Activated T-cell treated with anti-CD3 and anti-CD28 coated beads, Interleukin-2, amount 50 U/mL, for 1 hour (primary cell): Measurements from ENCODE around the gene CDKN2AIP.

Source experiments
- DNase-seq: peaks from one replicate; pipeline ENCODE4 v3.0.0-alpha.2; 2020

The CDKN2AIP gene, protein sequence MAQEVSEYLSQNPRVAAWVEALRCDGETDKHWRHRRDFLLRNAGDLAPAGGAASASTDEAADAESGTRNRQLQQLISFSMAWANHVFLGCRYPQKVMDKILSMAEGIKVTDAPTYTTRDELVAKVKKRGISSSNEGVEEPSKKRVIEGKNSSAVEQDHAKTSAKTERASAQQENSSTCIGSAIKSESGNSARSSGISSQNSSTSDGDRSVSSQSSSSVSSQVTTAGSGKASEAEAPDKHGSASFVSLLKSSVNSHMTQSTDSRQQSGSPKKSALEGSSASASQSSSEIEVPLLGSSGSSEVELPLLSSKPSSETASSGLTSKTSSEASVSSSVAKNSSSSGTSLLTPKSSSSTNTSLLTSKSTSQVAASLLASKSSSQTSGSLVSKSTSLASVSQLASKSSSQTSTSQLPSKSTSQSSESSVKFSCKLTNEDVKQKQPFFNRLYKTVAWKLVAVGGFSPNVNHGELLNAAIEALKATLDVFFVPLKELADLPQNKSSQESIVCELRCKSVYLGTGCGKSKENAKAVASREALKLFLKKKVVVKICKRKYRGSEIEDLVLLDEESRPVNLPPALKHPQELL

DNA sequence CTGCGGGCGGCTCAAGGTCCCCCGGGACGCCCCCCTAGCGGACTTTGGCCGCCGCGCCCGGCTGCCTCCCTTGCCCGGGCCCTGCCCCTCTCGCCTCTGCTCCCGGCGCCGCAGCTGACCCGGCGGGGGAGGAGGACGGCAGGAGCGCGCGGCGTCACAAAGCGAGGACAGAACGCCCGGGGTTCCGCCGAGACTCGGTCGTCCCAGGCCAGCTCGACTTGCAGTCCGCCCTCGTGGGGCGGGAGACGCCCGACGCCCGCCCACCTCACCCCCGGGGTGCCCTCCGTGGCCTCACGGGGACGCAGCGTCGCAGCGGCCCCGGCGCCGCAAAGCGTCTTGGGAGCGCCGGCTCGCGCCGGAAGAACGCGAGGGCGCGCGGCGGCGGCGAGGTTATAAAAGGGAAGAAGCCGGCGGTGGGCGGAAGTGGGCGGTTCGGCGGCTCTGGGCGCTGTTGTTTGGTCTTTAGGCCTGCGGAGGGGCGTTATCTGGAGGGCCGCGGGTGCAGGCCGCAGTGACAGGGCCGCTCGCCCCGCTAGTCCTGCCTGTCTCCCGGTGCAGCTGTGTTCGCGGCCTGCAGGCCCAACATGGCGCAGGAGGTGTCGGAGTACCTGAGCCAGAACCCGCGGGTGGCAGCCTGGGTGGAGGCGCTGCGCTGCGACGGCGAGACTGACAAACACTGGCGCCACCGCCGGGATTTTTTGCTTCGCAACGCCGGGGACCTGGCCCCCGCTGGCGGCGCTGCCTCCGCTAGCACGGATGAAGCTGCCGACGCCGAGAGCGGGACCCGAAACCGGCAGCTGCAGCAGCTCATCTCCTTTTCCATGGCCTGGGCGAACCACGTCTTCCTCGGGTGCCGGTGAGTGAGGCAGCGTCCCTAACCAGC is at the start of gene CDKN2AIP:
TSS of gene CDKN2AIP (plus strand) at position 423 of the 883 bp plus-strand sequence. CDS start at position 585, 162 bp downstream.
- peak; percentile 95 for DNase-seq

DNA sequence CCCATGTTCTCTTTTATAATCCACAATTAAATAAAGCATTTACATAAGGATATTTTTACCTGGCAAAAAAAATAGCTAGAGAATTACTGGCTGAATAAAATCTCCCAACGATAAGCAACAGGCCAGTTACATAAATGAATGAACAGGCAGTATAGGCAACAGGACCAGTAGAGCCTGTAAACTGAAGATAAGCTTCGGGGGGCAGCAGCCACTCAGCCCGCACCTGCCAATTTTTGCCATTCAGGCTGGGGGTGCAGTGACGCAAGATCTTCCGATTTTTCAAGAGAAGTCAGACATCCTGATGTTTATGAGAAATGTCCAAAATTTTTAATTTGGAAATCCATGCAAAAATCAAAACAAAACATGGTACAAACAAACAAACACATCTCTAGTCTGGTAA is 49.0 kb upstream of the CDKN2AIP start:
- DNase-seq, result no peak

DNA sequence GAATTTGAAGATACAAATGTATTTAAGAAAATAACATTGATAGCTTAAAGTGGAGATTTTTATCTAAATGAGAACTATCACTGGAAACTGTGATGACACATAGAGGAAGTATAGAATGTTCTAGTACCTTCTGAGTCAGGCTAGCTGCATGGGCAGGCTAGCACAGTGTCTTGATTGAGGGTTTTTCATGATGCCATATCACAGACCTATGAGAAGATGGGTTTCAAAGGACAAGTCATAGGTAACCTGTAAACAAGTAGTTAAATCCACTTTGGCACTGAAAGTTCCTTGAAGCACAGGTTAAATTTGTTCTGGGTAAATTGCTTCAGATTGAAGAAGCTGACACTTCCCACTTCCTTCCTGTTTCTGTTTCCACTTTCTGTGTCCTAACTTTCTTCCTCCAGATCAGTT is 48.2 kb upstream of the CDKN2AIP start:
- DNase-seq, result no peak

DNA sequence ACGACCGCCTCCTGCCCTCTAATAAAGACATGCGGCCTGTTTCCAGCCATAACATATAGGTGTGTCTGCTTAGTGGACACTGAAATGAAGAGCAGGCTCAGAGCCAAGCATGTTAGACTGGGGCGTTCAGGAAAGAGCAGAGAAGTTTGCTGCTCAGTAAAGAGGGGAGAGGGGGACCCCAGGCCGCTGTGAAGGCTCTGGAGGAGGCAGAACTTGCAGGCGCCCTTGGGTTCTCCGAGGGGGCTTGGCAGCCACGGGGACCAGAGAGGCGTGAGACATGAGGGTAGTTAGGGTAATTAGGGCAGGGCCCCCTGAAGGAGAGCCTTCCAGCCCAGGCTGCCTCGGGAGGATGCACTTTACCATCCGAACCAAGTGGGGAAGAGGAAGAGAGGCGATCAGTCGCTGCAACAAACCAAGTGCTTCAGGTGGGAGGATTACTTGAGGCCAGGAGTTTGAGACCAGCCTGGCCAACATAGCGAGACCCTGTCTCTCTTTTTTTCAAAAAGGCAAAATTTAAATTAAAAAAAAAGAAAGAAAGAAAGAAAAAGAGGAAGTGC is 46.6 kb upstream of the CDKN2AIP start:
- DNase-seq, result no peak

DNA sequence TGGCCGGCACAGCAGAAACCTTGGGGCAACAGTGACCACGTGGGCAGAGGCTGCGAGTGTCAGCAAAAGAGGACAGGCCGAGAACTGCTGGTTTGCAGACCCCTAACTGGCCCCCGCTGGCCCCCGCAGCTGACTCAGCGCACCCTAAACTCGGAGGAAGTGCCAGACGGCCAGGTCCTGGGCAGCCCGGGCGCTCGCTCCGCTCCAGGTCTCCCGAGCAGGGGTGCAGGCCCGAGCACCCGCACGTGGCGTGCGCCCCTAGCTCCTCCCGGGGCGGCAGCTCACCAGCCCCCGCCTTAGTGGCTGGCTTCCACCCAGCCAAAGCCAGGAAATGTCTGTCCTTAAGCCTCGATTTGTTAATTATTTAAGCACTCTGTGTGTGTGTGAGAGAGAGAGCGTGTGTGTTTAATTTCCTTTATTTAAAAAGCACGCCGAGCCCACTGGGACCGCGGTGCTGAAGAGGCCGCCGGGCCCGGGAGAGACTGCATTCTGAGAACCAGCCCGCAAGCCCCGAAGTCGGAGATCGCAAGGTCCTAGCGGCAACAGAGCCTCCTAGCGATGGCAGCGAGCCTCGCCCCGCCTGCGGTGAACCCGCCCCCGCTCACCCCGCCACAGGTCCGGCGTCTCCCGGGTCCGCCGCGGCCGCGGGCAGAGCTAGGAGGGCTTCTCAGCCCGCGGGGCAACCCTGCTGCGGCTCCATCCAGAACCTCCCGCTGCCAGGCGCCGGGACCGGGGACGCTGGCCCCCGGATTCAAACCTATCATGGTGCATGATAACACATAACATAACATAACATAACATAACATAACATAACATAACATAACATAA is 45.9 kb upstream of the CDKN2AIP start:
- DNase-seq, result peak; percentile 70

DNA sequence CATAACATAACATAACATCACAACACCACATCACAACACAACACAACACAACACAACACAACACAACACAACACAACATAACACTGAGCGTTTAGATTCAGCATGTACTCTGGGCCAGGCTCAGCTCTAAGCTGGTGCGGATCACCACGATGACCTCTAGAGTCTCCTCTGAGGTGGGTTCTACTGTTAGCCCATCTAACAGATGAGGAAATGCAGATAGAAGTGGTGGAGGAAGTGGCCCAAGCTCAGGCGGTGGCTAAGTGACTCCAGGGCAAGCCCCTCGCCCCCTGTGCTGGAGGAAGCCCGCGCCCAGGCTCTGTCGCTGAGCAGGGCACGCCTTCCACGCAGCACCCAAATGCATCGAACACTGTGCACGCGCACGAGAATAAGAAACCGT is 45.3 kb upstream of the CDKN2AIP start:
- DNase-seq, result no peak

DNA sequence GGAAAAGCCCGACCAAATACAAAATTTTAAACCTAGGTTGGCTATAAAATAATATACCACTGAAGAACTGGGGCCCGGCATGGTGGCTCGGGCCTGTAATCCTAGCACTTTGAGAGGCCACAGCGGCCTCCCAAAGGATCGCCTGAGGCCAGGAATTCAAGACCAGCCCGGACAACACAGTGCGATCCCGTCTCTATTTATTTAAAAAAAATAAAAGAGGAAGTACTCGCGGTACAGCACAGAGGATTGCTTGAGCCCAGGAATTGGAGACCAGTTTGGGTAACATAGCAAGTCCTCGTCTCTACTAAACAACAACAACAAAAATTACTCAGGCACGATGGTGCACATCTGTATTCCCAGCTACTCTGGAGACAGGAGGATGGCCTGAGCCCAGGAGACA is 44.8 kb upstream of the CDKN2AIP start:
- DNase-seq, result no peak

DNA sequence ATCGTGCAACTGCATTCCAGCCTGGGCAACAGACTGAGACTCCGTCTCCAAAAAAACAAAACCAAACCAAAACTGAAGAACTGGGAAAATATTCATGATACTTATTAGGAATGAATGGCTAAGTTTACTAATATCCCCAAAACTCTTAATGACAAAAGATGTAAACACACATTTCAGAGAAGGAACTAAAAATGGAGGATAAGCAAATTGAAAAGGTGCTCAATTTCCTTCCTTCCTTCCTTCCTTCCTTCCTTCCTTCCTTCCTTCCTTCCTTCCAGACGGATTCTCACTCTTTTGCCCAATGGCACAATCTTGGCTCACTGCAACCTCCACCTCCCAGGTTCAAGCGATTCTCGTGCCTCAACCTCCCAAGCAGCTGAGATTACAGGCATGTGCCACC is 44.4 kb upstream of the CDKN2AIP start:
- no peak for DNase-seq

DNA sequence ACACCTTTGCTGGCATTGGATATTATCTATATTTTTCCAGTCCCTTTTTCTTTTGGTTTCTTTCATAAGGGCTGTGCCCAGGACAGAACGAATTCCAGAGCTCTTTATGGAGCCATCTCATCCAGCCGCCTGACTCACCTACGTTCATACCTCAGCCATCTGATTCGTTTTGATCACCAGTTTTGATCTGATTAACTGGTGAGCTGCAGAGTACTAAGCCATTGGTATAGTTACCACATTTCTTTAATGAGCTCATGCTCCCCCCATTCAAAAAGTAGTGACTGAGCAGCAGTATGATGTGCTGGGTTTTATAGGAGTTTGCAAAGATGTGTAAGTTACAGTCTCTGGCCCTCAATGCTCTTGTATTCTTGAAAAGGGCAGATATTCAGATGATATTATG is 43.0 kb upstream of the CDKN2AIP start:
- DNase-seq, result no peak

DNA sequence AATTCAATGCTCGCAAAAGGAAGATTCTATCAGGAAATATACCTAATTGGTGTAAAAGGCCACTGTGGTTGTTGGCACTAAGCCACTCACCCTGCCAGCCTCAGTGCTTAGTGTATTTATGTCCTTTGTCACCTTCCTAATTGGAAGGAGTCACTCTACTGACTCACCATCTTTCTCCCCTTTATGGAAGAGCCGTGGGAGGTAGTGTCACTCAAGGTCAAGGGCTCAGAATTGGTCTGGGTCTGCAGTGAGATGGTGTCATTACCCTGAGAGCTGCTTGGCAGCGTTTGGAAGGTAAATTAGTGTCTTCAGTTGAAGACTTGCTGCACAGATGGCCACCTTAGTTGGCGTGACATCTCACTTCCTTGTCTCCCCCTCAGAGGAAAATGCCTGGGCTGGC is 41.7 kb upstream of the CDKN2AIP start:
- no peak for DNase-seq

DNA sequence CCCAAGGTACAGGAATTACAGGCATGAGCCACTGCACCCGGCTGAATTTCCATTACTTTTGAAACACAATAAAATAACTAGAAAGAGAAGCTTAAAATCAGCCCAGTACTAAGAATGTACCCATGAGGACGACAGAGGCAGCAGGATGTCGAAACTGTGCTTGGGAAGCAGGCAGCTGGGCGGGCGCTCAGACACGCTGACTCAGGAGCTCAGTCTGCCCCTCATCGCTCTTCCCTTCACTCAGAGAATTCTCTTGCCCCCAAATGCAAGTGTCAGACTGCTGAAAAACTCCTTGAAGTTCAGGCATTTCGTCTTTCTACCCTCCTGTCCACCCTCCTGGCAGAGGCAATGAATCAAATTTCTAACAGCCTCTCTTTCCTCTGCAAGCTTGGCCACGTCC is 41.0 kb upstream of the CDKN2AIP start:
- DNase-seq, result no peak

DNA sequence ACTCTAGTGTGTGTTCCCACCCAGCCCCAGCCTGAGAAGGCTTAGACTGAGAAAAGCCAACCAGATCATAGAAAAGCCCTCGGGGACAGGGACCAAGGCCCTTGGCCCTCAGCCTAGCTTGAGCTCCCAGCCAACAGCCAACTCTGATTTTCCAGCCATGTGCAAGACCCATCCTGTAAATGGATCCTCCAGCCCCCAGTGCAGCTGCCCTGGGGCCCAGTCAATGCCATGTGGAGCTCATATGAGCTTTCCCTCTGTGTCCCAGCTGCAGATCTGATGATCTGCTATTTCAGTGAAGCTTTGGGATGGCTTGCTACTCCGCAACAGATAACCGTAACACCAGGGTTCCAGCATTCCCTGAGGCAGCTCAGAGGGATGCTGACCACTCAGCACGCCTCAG is 40.5 kb upstream of the CDKN2AIP start:
- no peak for DNase-seq

DNA sequence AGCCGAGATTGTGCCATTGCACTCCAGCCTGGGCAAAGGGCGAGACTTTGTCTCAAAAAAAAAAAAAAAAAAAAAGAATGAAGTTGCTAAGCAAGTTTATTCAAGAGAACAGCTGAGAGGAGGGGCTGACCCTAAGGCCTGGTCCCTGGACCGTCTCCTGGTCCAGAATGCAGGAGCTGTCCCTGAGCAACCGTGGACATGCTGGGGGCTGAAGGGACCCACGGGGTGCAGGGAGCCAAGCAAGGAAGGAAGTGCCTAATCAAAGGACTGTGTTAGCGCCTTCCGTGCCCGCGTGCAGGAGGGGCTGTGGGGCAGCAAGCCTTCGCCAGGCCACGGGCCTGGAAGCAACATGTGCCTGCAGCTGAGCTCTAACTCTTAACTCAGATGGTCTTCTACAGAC is 39.1 kb upstream of the CDKN2AIP start:
- no peak for DNase-seq

DNA sequence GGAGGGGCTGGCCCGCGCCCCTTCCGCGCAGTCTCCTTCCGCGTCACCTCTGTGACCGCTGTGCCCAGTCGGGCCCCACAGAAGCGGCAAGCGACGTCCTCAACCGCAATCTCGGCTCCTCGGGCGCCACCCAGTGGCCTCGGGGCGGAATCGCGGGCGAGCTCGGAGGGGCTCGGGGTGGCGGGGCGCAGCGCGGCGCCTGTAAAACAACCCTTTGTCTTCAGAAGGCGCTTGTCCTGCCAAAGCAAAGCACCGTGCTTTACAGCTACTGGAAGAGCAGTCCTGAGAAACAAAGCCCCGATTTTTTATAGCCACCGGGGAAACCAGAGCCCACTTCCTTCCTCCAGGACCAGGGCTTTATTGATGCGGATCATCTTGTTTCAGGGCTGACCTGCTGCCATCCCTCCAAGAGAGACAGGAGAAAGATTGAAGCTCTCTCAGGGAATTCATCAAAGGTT is 37.3 kb upstream of the CDKN2AIP start:
- DNase-seq, result peak; percentile 97

DNA sequence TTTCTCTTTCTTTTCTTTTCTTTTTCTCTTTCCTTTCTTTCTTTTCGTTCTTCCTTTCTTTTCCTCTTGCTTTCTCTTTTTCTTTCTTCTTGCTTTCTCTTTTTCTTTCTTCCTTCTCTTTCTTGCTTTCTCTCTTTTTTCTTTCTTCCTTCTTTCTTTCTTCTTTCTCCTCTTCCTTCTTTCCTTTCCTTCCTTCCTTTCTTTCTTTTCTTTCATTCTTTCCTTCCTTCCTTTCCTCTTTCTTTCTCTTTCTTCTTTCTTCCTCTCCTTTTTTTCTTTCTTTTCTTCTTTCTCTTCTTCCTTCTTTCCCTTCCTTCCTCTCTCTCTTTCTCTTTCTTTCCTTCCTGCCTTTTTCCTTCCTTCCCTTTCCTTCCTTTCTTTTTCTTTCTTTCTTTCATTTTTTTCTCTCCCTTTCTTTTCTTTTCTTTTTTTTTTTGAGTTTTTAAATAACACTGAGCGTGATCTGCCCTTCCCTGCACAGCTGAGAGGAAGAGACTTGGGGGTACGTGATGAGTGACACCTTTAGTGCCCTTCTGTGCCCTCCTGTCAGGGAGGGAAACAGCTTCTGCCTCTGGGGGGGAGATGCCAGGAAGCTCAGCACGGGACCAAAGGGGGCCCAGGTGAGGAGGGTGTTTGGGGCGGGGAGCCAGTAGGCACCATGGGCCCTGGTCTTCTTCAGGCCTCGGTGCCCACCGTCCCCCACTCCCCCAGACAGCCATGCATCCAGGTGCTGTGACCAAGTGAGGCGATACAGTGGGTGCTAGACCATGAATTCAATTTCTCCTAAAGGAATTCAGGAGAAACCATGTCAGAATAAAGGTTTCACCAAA is 36.6 kb upstream of the CDKN2AIP start:
- no peak for DNase-seq

DNA sequence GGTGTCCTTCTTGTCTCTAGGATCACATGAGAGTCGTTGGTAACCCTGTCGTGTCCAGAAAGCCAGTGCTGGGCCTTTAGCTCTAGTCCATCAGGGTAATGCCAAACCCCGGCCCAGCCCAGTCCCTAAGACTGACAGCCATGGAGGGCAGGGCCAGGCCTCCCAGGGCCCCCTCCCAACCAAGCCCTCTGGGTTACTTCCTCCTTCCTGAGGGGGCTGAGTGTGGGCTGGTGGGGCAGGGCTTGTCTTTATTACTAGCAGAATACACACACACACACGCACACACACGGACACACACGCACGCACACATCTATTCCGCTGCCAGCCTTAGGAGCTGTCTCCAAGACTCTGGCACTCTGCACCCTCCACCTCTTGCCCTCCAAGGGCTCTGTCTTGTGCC is 35.6 kb upstream of the CDKN2AIP start:
- no peak for DNase-seq

DNA sequence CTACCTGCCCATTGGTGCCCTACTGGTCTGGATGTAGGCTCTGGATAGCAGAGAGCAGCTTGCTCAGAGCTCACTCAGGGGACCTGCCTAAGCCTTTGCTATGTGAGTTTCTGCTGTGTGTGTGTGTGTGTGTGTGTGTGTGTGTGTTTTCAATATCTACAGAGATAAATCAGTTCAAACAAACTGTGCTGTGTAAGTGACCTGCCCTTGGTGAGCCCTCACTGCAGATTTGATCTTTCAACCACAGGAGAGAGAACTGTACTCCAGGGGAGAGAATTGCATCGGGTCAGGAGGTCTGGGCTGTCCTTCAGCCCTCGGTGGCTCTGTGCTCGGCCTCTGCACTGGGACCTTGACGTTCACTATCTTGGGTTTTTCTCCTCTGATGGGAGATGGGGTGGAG is 35.0 kb upstream of the CDKN2AIP start:
- DNase-seq, result no peak

DNA sequence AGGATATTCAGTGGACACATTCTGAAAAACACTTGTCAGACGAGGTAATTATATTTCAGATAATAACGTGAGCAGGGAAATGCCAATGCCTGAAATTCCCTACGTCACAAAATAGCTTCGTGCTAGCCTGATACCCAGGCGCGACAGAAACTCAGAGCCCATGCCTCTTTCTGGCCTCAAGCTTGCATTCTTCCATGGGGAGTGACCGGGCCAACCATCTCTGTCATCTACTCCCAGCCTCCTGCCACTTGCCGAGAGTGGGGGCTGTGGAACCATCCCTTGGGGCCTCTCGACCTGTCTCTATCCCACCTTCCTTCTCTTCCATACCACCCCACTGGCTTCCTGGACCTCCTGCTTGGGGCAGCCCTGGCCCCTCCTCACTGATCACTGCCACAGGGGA is 34.5 kb upstream of the CDKN2AIP start:
- no peak for DNase-seq

DNA sequence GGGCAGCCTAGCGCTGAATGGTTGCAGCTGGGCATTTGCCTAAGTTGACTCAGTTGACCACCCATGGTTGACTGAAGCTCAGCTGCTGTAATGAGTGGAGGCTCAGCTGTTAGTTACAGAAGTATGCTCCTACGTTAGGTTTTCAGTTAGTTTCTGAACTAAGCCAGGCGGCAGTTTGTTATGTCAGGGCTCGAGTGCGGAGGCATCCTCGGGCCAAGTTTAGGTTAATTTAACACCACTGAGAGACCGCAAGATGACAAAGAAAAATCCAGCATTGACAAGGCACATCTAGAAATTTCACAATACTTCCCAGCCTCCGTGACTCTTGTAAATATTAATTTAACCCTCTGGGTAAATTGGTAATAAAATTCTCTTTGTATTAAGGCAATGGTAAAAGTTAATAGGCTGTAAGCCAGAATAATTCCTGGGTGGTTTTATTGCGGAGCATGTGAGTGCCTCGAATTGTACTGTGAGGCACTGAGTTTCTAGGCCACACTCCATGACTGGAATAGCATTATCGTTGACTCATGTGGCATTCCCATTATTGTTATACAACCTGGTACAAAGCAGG is 33.1 kb upstream of the CDKN2AIP start:
- DNase-seq, result no peak

DNA sequence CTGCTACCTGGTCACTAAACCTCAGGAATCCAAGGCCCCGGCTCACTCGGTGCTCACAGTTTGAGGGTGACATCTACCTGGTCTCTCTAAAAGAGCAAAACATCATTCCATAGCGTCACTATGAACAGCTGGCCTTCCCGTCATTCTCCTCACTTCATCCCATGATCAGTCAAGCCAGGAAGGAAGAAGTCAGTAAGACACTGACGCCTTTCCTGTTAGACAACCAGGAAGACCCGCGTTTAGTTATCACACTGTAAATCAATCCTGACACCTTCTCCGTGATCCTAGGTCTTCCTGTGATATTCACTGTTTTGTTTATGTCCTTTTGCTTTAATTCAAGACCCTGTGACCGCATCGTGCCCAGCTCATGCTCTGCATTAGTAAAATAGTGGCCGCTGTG is 31.6 kb upstream of the CDKN2AIP start:
- DNase-seq, result no peak
